Karpas-422 (cell line): ENCODE data around the gene CTNNA2. TPM values are rescaled to one million over a fixed set of nuclear protein-coding genes. Genes with fewer than 3 reads are reported as not detected.
"Not testable (repeated sequence)": the region's sequence is repeated elsewhere in the genome, so short reads cannot be mapped to it uniquely, and the experiment has no call there.

Experiments used
- DNase-seq: peaks from one replicate; pipeline ENCODE4 v3.0.0-alpha.2; 2015
- H2AFZ ChIP-seq: fragments of 200-600 bp; sonication (generic); 2 replicates; pipeline ENCODE4 v1.6.1; 2014; ENCODE audit warnings: antibody characterized with exemption, low read length, mixed read lengths
- H3K27ac ChIP-seq: fragments of 200-600 bp; sonication (generic); 2 replicates; pipeline ENCODE4 v1.5.1; 2014; ENCODE audit warnings: mild to moderate bottlenecking, low read length, moderate library complexity
- H3K27me3 ChIP-seq: fragments of 200-600 bp; sonication (generic); 2 replicates; pipeline ENCODE4 v1.6.1; 2014; ENCODE audit warnings: low read length, mixed read lengths
- H3K36me3 ChIP-seq: fragments of 200-600 bp; sonication (generic); 2 replicates; pipeline ENCODE4 v1.6.1; 2014; ENCODE audit warnings: low read length, mixed read lengths; ENCODE audit not compliant: insufficient read depth
- H3K4me1 ChIP-seq: fragments of 200-600 bp; sonication (generic); 2 replicates; pipeline ENCODE4 v1.6.1; 2014; ENCODE audit warnings: mild to moderate bottlenecking, low read length, mixed read lengths
- H3K4me2 ChIP-seq: fragments of 200-600 bp; sonication (generic); 2 replicates; pipeline ENCODE4 v1.6.1; 2014; ENCODE audit warnings: low read length, low read depth, mild to moderate bottlenecking; ENCODE audit not compliant: poor library complexity, severe bottlenecking
- H3K4me3 ChIP-seq: fragments of 200-600 bp; sonication (generic); 2 replicates; pipeline ENCODE4 v1.5.1; 2014; ENCODE audit warnings: mild to moderate bottlenecking, antibody characterized with exemption, low read length, mixed read lengths
- H3K79me2 ChIP-seq: fragments of 200-600 bp; sonication (generic); 2 replicates; pipeline ENCODE4 v1.6.1; 2014; ENCODE audit warnings: mild to moderate bottlenecking, low read length, mixed read lengths
- H3K9ac ChIP-seq: fragments of 200-600 bp; sonication (generic); 2 replicates; pipeline ENCODE4 v1.6.0; 2014; ENCODE audit warnings: low read length
- H3K9me2 ChIP-seq: fragments of 200-600 bp; sonication (generic), shearing (Covaris generic); replicated peaks from 2 replicates; pipeline ENCODE4 v1.6.0; 2014; ENCODE audit warnings: mild to moderate bottlenecking, low read length, moderate library complexity; ENCODE audit not compliant: insufficient read depth
- H3K9me3 ChIP-seq: fragments of 300-700, 200-600 bp; sonication (generic); 2 replicates; pipeline ENCODE4 v1.6.1; 2014; ENCODE audit warnings: low read length, mixed read lengths
- H4K20me1 ChIP-seq: fragments of 200-600 bp; sonication (generic); 2 replicates; pipeline ENCODE4 v1.6.1; 2014; ENCODE audit warnings: mild to moderate bottlenecking, antibody characterized with exemption, low read length, low read depth; ENCODE audit not compliant: insufficient read depth
- total RNA-seq: library from RNA; depleted of rRNA; stranded (reverse); fragments of >200 nt; shearing (Covaris generic); gene quantifications from 2 replicates; pipeline ENCODE4 v1.2.3, GENCODE V29; 2014; ENCODE audit warnings: low replicate concordance

The CTNNA2 gene
- total RNA-seq, 1 experiment from 2014 or later: not detected

- H3K27ac ChIP-seq: no peak overlapping the region
- no peak overlapping the region for H3K9ac ChIP-seq
- H3K36me3 ChIP-seq: no peaks in the 10 kb centered on the region
- no peak for DNase-seq
- H3K4me1 ChIP-seq: no peaks in the 10 kb centered on the region
- H2AFZ ChIP-seq: no peak overlapping the region
- no peak overlapping the region for H3K4me2 ChIP-seq
- no peaks in the 10 kb centered on the region for H3K9me3 ChIP-seq
- no peaks in the 10 kb centered on the region for H3K9me2 ChIP-seq
- no peaks in the 10 kb centered on the region for H3K27me3 ChIP-seq
- H3K4me3 ChIP-seq: no peak overlapping the region
- no peaks in the 10 kb centered on the region for H4K20me1 ChIP-seq
- no peaks in the 10 kb centered on the region for H3K79me2 ChIP-seq
Measured at GRCh38 chr2:80028584-80028983, 515.7 kb downstream of the CTNNA2 start.

- Histone ChIP-seq H3K9me3 (no peaks in the 10 kb centered on the region), H3K4me2 (no peak overlapping the region), H3K4me1 (peaks cover under 1% of the 10 kb centered on the region), H3K9me2 (no peaks in the 10 kb centered on the region), H3K36me3 (no peaks in the 10 kb centered on the region), H3K27me3 (no peaks in the 10 kb centered on the region), H3K4me3 (no peak overlapping the region), H3K9ac (no peak overlapping the region), H2AFZ (no peak overlapping the region), H3K79me2 (no peaks in the 10 kb centered on the region), H3K27ac (no peak overlapping the region), H4K20me1 (no peaks in the 10 kb centered on the region)
- DNase-seq: no peak
Measured at GRCh38 chr2:80030135-80030534, 517.3 kb downstream of the CTNNA2 start.

- not testable (repeated sequence) for H3K4me2 ChIP-seq, H3K79me2 ChIP-seq, H2AFZ ChIP-seq, DNase-seq, H3K36me3 ChIP-seq, H3K9ac ChIP-seq, H3K9me3 ChIP-seq, H3K27me3 ChIP-seq, H3K4me3 ChIP-seq, H3K4me1 ChIP-seq, H4K20me1 ChIP-seq, H3K27ac ChIP-seq, H3K9me2 ChIP-seq
Measured at GRCh38 chr2:80032684-80033083, 519.8 kb downstream of the CTNNA2 start.

- no peak overlapping the region for H2AFZ ChIP-seq
- H3K36me3 ChIP-seq: no peaks in the 10 kb centered on the region
- H3K4me1 ChIP-seq: peaks cover 9% of the 10 kb centered on the region
- no peaks in the 10 kb centered on the region for H3K9me3 ChIP-seq
- no peaks in the 10 kb centered on the region for H3K27me3 ChIP-seq
- H3K9ac ChIP-seq: no peak overlapping the region
- DNase-seq: no peak
- H3K9me2 ChIP-seq: no peaks in the 10 kb centered on the region
- no peaks in the 10 kb centered on the region for H4K20me1 ChIP-seq
- no peak overlapping the region for H3K4me3 ChIP-seq
- H3K79me2 ChIP-seq: no peaks in the 10 kb centered on the region
- H3K4me2 ChIP-seq: no peak overlapping the region
- no peak overlapping the region for H3K27ac ChIP-seq
Measured at GRCh38 chr2:80035749-80036285, 523.0 kb downstream of the CTNNA2 start.

- Histone ChIP-seq H3K79me2 (no peaks in the 10 kb centered on the region), H3K4me1 (peaks cover 9% of the 10 kb centered on the region)
- DNase-seq: no peak
Measured at GRCh38 chr2:80037310-80037709, 524.5 kb downstream of the CTNNA2 start.

GRCh38 chr2:80040226-80040625 lies 527.4 kb downstream of the CTNNA2 start:
- H3K9me3 ChIP-seq: no peaks in the 10 kb centered on the region
- H2AFZ ChIP-seq: no peak overlapping the region
- no peaks in the 10 kb centered on the region for H3K9me2 ChIP-seq
- no peaks in the 10 kb centered on the region for H3K27me3 ChIP-seq
- no peak for DNase-seq
- H3K27ac ChIP-seq: no peak overlapping the region
- no peaks in the 10 kb centered on the region for H4K20me1 ChIP-seq
- peaks cover 7% of the 10 kb centered on the region for H3K4me1 ChIP-seq
- H3K79me2 ChIP-seq: no peaks in the 10 kb centered on the region
- H3K4me3 ChIP-seq: no peak overlapping the region
- no peak overlapping the region for H3K9ac ChIP-seq
- no peak overlapping the region for H3K4me2 ChIP-seq
- no peaks in the 10 kb centered on the region for H3K36me3 ChIP-seq

More at GRCh38 chr2:80037310-80037709, 524.5 kb downstream of the CTNNA2 start:
- H2AFZ ChIP-seq: no peak overlapping the region
- H3K27me3 ChIP-seq: no peaks in the 10 kb centered on the region
- H4K20me1 ChIP-seq: no peaks in the 10 kb centered on the region
- no peaks in the 10 kb centered on the region for H3K9me3 ChIP-seq
- H3K4me2 ChIP-seq: no peak overlapping the region
- no peaks in the 10 kb centered on the region for H3K9me2 ChIP-seq
- H3K27ac ChIP-seq: no peak overlapping the region
- H3K36me3 ChIP-seq: no peaks in the 10 kb centered on the region
- H3K9ac ChIP-seq: no peak overlapping the region
- no peak overlapping the region for H3K4me3 ChIP-seq

GRCh38 chr2:80042635-80043034 lies 529.8 kb downstream of the CTNNA2 start:
- no peak overlapping the region for H2AFZ ChIP-seq
- no peak overlapping the region for H3K4me2 ChIP-seq
- H3K27ac ChIP-seq: no peak overlapping the region
- H3K9me2 ChIP-seq: no peaks in the 10 kb centered on the region
- H3K79me2 ChIP-seq: no peaks in the 10 kb centered on the region
- H3K27me3 ChIP-seq: no peaks in the 10 kb centered on the region
- H3K36me3 ChIP-seq: no peaks in the 10 kb centered on the region
- no peak for DNase-seq
- H3K4me3 ChIP-seq: no peak overlapping the region
- H3K4me1 ChIP-seq: no peaks in the 10 kb centered on the region
- H3K9ac ChIP-seq: no peak overlapping the region
- no peaks in the 10 kb centered on the region for H4K20me1 ChIP-seq
- H3K9me3 ChIP-seq: no peaks in the 10 kb centered on the region

GRCh38 chr2:80048296-80048695 lies 535.4 kb downstream of the CTNNA2 start:
- Histone ChIP-seq H4K20me1 (no peaks in the 10 kb centered on the region), H2AFZ (no peak overlapping the region), H3K27me3 (no peaks in the 10 kb centered on the region), H3K79me2 (no peaks in the 10 kb centered on the region), H3K27ac (no peak overlapping the region), H3K4me2 (no peak overlapping the region), H3K9me3 (no peaks in the 10 kb centered on the region), H3K9ac (no peak overlapping the region), H3K9me2 (no peaks in the 10 kb centered on the region), H3K4me3 (no peak overlapping the region), H3K36me3 (no peaks in the 10 kb centered on the region), H3K4me1 (no peaks in the 10 kb centered on the region)
- DNase-seq: no peak

GRCh38 chr2:80050246-80050645 lies 537.4 kb downstream of the CTNNA2 start:
- no peak overlapping the region for H3K4me3 ChIP-seq
- DNase-seq: no peak

More at GRCh38 chr2:80050246-80050645, 537.4 kb downstream of the CTNNA2 start:
- no peaks in the 10 kb centered on the region for H3K4me1 ChIP-seq
- no peak overlapping the region for H3K27ac ChIP-seq
- no peaks in the 10 kb centered on the region for H4K20me1 ChIP-seq
- H3K36me3 ChIP-seq: no peaks in the 10 kb centered on the region
- no peaks in the 10 kb centered on the region for H3K9me2 ChIP-seq
- H3K27me3 ChIP-seq: no peaks in the 10 kb centered on the region
- H3K4me2 ChIP-seq: no peak overlapping the region
- H2AFZ ChIP-seq: no peak overlapping the region
- H3K79me2 ChIP-seq: no peaks in the 10 kb centered on the region
- H3K9me3 ChIP-seq: no peaks in the 10 kb centered on the region
- no peak overlapping the region for H3K9ac ChIP-seq
